NCI-H345 treated with DMSO at 0.1 percent for 48 hours (cell line): ENCODE data around the gene GIMAP8.
"Not testable (repeated sequence)": the region's sequence is repeated elsewhere in the genome, so short reads cannot be mapped to it uniquely, and the experiment has no call there.

Experiments
- DNase-seq: peaks from one replicate; lab custom pipeline; 2025; ENCODE audit not compliant: unreplicated experiment; lab: John Stamatoyannopoulos, UW

GIMAP8 gene

GRCh38 chr7:150461520-150461919 lies 11.1 kb downstream of the GIMAP8 start:
- no peak for DNase-seq

DNA sequence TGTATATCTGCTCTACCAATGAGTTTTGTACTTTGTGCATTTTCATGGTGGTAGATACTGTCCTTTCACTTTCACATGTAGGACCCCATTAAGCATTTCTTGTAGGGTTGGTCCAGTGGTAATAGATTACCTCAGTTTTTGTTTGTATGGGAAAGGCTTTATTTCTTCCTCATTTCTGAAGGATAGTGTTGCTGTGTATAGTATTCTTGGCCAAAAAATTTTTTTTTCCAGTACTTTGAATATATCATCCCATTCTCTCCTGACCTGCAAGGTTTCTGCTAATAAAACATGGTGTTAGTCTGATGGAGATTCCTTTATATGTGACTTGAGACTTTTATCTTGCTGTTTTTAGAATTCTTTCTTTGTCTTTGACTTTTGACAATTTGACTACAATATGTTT lies 12.0 kb downstream of the GIMAP8 start:
- no peak for DNase-seq

- no peak for DNase-seq
These were observed 13.0 kb downstream of the GIMAP8 start for GRCh38 chr7:150463461-150463860.

GRCh38 chr7:150464962-150465361 lies 14.5 kb downstream of the GIMAP8 start:
- no peak for DNase-seq

DNA sequence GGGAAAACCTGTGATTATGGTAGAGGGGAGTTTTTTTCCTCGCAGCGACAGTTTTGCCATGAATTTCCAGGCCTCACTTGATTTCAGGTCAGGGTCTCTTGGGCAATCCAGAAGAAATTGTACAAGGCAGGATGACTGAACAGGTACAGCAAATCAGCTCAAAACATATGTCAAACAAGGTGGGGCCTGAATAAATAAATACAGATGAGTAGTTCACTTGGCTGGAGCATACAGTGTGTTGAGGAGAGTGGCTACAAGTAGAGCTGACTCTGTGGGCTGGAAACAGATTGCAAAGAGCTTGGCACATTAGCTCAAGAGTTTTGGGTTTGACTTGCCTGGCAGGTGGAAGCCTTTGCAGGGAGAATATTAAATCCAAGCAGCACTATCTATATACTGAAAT lies 15.0 kb downstream of the GIMAP8 start:
- no peak for DNase-seq

DNA sequence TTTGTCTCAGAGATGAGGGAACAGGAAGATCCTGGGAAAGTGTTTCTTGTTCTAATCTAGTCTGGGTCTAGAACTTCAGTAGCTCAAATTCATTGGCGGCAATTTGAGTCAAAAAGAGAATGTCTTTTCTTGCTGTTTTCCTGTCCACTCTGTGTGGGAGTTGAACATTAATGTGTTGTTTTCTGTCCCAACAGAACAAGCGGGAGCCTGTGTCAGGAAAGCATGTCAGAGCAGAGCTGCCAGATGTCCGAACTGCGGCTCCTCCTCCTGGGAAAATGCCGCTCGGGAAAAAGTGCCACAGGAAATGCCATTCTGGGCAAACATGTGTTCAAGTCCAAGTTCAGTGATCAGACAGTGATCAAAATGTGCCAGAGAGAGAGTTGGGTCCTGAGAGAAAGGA lies 16.0 kb downstream of the GIMAP8 start:
- DNase-seq = no peak

GRCh38 chr7:150468241-150468640 lies 17.8 kb downstream of the GIMAP8 start:
- DNase-seq = no peak

GRCh38 chr7:150471886-150472285 lies 21.5 kb downstream of the GIMAP8 start:
- no peak for DNase-seq

DNA sequence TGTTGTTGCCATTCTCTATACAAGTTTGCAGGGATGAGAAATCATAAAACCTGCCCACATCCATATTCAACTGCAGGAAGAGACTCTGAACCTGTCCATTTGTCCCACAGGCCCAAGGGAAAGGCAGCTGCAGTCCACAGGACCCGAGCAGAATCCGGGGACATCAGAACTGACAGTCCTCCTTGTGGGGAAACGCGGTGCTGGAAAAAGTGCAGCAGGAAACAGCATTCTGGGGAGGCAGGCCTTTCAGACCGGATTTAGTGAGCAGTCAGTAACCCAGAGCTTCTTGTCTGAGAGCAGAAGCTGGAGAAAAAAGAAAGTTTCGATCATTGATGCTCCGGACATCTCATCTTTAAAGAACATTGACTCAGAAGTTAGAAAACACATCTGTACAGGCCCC lies 23.5 kb downstream of the GIMAP8 start:
- DNase-seq = no peak

GRCh38 chr7:150476285-150476684 lies 25.9 kb downstream of the GIMAP8 start:
- no peak for DNase-seq

GRCh38 chr7:150476819-150477631 lies 26.6 kb downstream of the GIMAP8 start:
- DNase-seq = no peak

DNA sequence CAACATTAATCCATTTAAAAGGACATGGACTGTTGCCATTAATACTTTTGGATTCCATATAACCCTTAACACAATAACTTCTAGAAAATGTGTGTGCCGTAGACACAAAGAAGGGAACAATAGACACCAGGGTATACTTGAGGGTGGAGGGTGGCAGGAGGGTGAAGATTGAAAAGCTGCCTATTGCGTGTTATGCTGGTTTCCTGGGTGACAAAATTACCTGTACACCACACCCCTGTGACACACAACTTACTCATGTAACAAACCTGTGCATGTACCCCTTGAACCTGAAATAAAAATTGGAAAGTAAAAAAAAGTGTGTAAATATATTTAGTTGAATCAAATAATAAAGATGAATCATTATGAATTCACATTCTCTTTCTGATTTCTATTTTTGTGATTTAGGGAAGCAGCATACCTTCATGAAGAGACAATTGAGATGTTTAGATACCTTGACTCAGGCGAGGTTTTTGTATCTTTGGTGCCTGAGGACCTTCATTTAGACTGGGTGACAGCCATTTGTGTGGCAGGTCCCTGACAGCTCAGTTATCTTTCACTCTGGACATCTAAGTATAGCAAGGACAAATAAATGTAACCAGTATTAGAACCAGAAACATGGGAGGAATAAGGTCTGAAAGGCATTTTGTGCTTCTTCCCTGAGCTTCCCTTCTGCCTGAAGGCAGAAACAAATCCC lies 28.7 kb downstream of the GIMAP8 start:
- DNase-seq = no peak

DNA sequence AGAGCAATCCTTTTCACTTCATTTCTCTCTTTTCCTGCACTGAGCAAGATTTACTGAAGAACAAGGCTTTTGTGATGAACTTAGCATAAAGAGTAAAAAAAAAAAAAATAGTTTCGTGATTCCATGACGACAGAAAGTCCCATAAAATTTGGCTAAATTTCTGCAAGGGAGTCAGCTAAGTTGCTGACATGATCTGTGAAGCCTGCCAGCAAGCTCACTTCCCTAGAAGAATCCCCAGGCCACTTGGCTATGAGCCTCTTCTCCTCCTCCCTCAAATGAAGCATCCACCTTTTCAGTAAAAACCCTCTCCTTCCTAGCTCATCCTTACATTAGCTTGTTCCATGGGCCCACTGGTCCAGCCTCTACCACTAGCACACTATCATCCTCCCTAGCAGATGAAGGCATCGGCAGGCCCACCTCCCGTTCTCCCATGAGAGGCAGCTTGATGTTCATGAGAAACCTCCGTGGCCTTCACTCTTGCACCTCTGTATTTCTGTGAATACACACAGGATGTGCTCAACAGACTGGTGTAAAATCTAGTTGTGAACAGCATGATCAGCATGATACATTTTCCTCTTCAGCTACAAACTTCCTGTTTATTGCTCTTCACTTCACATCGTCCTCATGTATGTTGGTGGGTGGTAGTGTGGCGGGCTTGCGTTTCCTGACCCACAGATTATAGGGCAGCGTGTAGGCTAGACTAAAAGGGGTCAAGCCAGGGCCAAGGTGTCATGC lies 30.9 kb downstream of the GIMAP8 start:
- no peak for DNase-seq

- DNase-seq = no peak
These were observed 31.5 kb downstream of the GIMAP8 start for GRCh38 chr7:150481922-150482321.

DNA sequence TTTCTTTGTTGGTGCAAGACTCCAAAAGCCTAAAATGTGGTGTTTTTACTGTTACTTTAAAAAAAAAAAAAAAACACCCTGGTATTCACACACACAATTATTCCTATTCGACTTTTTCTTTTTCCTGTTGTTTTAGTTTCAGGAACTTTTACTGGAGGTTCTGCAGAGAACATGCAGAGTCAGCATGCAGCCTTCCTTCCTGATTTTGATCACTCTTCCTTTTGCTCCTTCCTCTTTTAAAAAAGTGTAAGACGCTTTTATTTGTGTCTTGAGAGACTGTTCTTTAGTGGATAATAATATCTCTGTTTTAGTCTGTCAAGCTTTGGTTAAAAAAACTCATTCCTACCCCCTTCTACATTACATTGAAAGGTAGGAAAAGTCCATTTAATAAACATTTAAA lies 33.1 kb downstream of the GIMAP8 start:
- not testable (repeated sequence) for DNase-seq

DNA sequence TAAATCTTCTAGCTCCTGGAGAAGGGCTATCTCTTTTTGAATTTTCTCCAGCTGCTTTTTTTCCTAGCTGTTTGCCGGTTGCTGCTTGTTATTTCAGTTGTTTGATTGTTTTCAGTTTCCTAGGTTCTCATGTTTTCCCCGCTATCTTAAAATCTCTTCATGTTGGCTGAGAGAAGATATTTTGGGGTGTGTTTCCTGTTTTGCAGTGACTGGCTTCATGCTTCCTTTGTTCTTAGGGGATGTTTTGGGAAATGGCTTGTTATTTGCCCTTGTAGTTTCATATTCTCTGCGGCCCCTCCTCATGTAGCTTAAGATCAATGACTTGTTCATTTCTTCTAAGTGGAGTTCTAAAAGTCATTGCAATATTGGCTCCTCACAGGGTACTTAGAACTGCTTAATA lies 33.6 kb downstream of the GIMAP8 start:
- DNase-seq = not testable (repeated sequence)

- no peak for DNase-seq
These were observed 37.2 kb downstream of the GIMAP8 start for GRCh38 chr7:150487625-150488024.

DNA sequence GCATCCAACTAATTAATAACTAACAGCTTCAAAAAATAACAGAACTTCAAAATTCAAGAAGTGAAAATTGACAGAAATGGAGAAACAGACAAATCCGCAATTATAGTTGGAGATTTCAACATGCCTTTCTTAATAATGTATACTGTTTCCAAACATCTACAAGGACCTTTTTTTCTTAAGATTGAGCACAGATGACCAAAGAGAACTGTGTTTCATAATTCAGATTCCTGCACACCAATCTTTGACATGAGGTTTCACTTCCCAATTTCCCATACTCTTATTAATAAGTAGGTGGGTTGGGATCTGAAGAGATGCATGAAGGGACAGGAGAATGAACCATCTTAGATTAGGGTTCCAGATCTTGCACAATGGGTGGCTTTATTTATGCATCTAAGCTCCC lies 39.4 kb downstream of the GIMAP8 start:
- no peak for DNase-seq

DNA sequence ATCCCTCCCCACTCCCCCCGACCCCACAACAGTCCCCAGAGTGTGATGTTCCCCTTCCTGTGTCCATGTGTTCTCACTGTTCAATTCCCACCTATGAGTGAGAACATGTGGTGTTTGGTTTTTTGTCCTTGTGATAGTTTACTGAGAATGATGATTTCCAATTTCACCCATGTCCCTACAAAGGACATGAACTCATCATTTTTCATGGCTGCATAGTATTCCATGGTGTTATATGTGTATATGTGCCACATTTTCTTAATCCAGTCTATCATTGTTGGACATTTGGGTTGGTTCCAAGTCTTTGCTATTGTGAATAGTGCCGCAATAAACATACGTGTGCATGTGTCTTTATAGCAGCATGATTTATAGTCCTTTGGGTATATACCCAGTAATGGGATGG lies 43.0 kb downstream of the GIMAP8 start:
- not testable (repeated sequence) for DNase-seq

GRCh38 chr7:150502519-150502918 lies 52.1 kb downstream of the GIMAP8 start:
- no peak for DNase-seq

- DNase-seq = no peak
These were observed 52.7 kb downstream of the GIMAP8 start for GRCh38 chr7:150503155-150503554.

GRCh38 chr7:150503581-150503980 lies 53.2 kb downstream of the GIMAP8 start:
- DNase-seq = no peak
